ENCODE data around the gene PCBP3. TPM values are rescaled to one million over a fixed set of nuclear protein-coding genes. Genes with fewer than 3 reads are reported as not detected.

PCBP3 gene
- total and polyA plus RNA-seq, 2 of the 13 experiments (the other 11 are each of a cell fraction or from before 2014, with no cell fraction given), result not detected

GRCh38 chr21:45800339-45801080, 157.0 kb downstream of the PCBP3 start (continued):
- TF ChIP-seq DMTF1 (CRISPR knock-in tag; IDR thresholded peaks at IDR 0.05) (no peak), THAP8 (CRISPR knock-in tag; IDR thresholded peaks at IDR 0.05; ENCODE audit: borderline replicate concordance) (no peak), ZGPAT (CRISPR knock-in tag; IDR thresholded peaks at IDR 0.05) (no peak), PLSCR1 (CRISPR knock-in tag; IDR thresholded peaks at IDR 0.05; ENCODE audit: borderline replicate concordance) (no peak), ARNTL (CRISPR knock-in tag; IDR thresholded peaks at IDR 0.05) (no peak), ZNF577 (CRISPR knock-in tag; IDR thresholded peaks at IDR 0.05; ENCODE audit: borderline replicate concordance, low read depth) (no peak), TFE3 (CRISPR knock-in tag; IDR thresholded peaks at IDR 0.05) (no peak), U2AF2 (IDR thresholded peaks at IDR 0.05; ENCODE audit: low read depth, low read length) (no peak), E2F5 (CRISPR knock-in tag; conservative IDR thresholded peaks at IDR 0.05) (no peak), ZFX (CRISPR knock-in tag; IDR thresholded peaks at IDR 0.05; ENCODE audit: low read depth) (peak; percentile 56; the same call in 1 of the 2 replicates), ZNF329 (CRISPR knock-in tag; IDR thresholded peaks at IDR 0.05; ENCODE audit: low read depth) (no peak), SNAPC2 (CRISPR knock-in tag; IDR thresholded peaks at IDR 0.05) (no peak), RAD51 (IDR thresholded peaks at IDR 0.05; ENCODE audit: borderline replicate concordance) (no peak)

Measured in HepG2 (cell line).